SK-N-MC (cell line): Measurements from ENCODE around the gene VPS26C.

Source experiments
- EZH2 ChIP-seq: fragments of 200-600 bp; sonication (generic); IDR thresholded peaks from one replicate; pipeline ENCODE4 v1.6.1; 2017; ENCODE audit warnings: antibody characterized with exemption
- POLR2AphosphoS5 ChIP-seq: IDR thresholded peaks from 2 replicates; pipeline ENCODE4 v1.6.1; 2012; ENCODE audit warnings: mild to moderate bottlenecking, low read depth, low read length, borderline replicate concordance

DNA sequence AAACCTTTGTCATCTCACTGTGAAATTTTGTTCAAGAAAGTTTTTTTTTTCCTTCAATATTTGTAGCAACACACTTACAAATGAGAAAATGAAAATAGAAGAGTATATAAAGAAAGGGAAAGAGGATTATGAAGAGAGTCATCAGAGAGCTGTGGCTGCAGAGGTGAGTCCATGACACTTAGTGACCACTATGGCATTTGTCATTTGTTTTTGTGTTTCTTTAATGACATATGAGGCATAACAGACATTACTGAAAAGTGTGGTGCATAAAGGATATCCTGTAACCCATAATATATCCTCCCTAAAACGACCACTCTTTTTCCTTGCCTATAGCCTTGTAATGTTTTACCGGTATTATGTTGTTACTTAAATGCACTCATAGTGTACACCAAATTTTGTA, 80.2 kb downstream of the VPS26C start:
- TF ChIP-seq EZH2 = no peak
- no peak for TF ChIP-seq POLR2AphosphoS5
